SK-N-MC (cell line): ENCODE measurements around the gene ALKBH1.
"Not testable (repeated sequence)": the region's sequence is repeated elsewhere in the genome, so short reads cannot be mapped to it uniquely, and the experiment has no call there.

Source experiments
- DNase-seq: peaks from one replicate; pipeline ENCODE4 v3.0.0-alpha.2; 2011; ENCODE audit warnings: low read depth, low spot score
- H3K27ac ChIP-seq: fragments of 200-600 bp; sonication (generic); 2 replicates; pipeline ENCODE4 v1.5.1; 2016; ENCODE audit warnings: mixed run types
- H3K36me3 ChIP-seq: fragments of 200-600 bp; sonication (generic); 2 replicates; pipeline ENCODE4 v1.6.1; 2017; ENCODE audit warnings: antibody characterized with exemption, low read length, mixed read lengths; ENCODE audit not compliant: insufficient read depth
- H3K4me3 ChIP-seq: fragments of 200-600 bp; sonication (generic); 2 replicates; pipeline ENCODE4 v1.5.1; 2016
- H3K9ac ChIP-seq: fragments of 200-600 bp; sonication (generic); 2 replicates; pipeline ENCODE4 v1.8.0; 2017; ENCODE audit warnings: mixed run types, mixed read lengths; ENCODE audit not compliant: insufficient read length
- H3K9me3 ChIP-seq: fragments of 200-600 bp; sonication (generic); 2 replicates; pipeline ENCODE4 v1.6.1; 2017; ENCODE audit warnings: low read depth, mild to moderate bottlenecking, antibody characterized with exemption, low read length, moderate library complexity, mixed read lengths
- EZH2 ChIP-seq: fragments of 200-600 bp; sonication (generic); IDR thresholded peaks from one replicate; pipeline ENCODE4 v1.6.1; 2017; ENCODE audit warnings: antibody characterized with exemption
- FOXP2 ChIP-seq: optimal IDR thresholded peaks from 2 replicates; pipeline ENCODE3; 2011; ENCODE audit warnings: mild to moderate bottlenecking, moderate library complexity; ENCODE audit not compliant: insufficient read depth; ENCODE audit errors: extremely low read length, control extremely low read depth
- POLR2AphosphoS5 ChIP-seq: IDR thresholded peaks from 2 replicates; pipeline ENCODE4 v1.6.1; 2012; ENCODE audit warnings: mild to moderate bottlenecking, low read depth, low read length, borderline replicate concordance

The ALKBH1 gene

GRCh38 chr14:77691259-77691658, 16.6 kb downstream of the ALKBH1 start:
- DNase-seq: no peak
- H3K9ac ChIP-seq: no peak overlapping the region
- peaks cover 36% of the 10 kb centered on the region for H3K36me3 ChIP-seq
- H3K4me3 ChIP-seq: no peak overlapping the region
- no peak overlapping the region for H3K27ac ChIP-seq
- TF ChIP-seq POLR2AphosphoS5 (no peak), EZH2 (no peak), FOXP2 (no peak)
- H3K9me3 ChIP-seq: no peaks in the 10 kb centered on the region

GRCh38 chr14:77682158-77682553, 25.7 kb downstream of the ALKBH1 start:
- DNase-seq: no peak
- TF ChIP-seq EZH2 (no peak), FOXP2 (no peak), POLR2AphosphoS5 (no peak)
- Histone ChIP-seq H3K36me3 (peaks cover 3% of the 10 kb centered on the region; the same call in 1 of the 2 replicates), H3K9ac (no peak overlapping the region), H3K27ac (no peak overlapping the region), H3K4me3 (no peak overlapping the region), H3K9me3 (no peaks in the 10 kb centered on the region)

- Histone ChIP-seq H3K9ac (no peak overlapping the region), H3K27ac (no peak overlapping the region), H3K36me3 (peaks cover 3% of the 10 kb centered on the region; the same call in 1 of the 2 replicates), H3K9me3 (no peaks in the 10 kb centered on the region), H3K4me3 (no peak overlapping the region)
- DNase-seq: no peak
- TF ChIP-seq POLR2AphosphoS5 (no peak), EZH2 (no peak), FOXP2 (no peak)
Observed at GRCh38 chr14:77681196-77682157, 26.3 kb downstream of the ALKBH1 start.

- TF ChIP-seq EZH2 (no peak), POLR2AphosphoS5 (no peak), FOXP2 (no peak)
- no peak overlapping the region for H3K27ac ChIP-seq
- H3K4me3 ChIP-seq: no peak overlapping the region
- H3K9ac ChIP-seq: no peak overlapping the region
- no peaks in the 10 kb centered on the region for H3K9me3 ChIP-seq
- H3K36me3 ChIP-seq: peaks cover 25% of the 10 kb centered on the region
- no peak for DNase-seq
Observed at GRCh38 chr14:77674931-77675330, 32.9 kb downstream of the ALKBH1 start.

- Histone ChIP-seq H3K27ac (no peak overlapping the region), H3K9ac (no peak overlapping the region), H3K9me3 (no peaks in the 10 kb centered on the region), H3K36me3 (peaks cover 25% of the 10 kb centered on the region), H3K4me3 (no peak overlapping the region)
- TF ChIP-seq FOXP2 (no peak), EZH2 (no peak), POLR2AphosphoS5 (no peak)
- no peak for DNase-seq
Observed at GRCh38 chr14:77673193-77673592, 34.6 kb downstream of the ALKBH1 start.

- H3K9ac ChIP-seq: no peak overlapping the region
- no peak for TF ChIP-seq EZH2
- no peak for TF ChIP-seq FOXP2
- no peak for TF ChIP-seq POLR2AphosphoS5
- H3K9me3 ChIP-seq: no peaks in the 10 kb centered on the region
- no peak overlapping the region for H3K4me3 ChIP-seq
- H3K27ac ChIP-seq: no peak overlapping the region
- H3K36me3 ChIP-seq: no peaks in the 10 kb centered on the region
- DNase-seq: no peak
Observed at GRCh38 chr14:77667331-77667730, 40.5 kb downstream of the ALKBH1 start.

GRCh38 chr14:77663293-77663692, 44.5 kb downstream of the ALKBH1 start:
- no peak overlapping the region for H3K9ac ChIP-seq
- no peaks in the 10 kb centered on the region for H3K36me3 ChIP-seq
- no peak overlapping the region for H3K4me3 ChIP-seq
- DNase-seq: no peak
- no peaks in the 10 kb centered on the region for H3K9me3 ChIP-seq
- no peak overlapping the region for H3K27ac ChIP-seq
- TF ChIP-seq EZH2 (no peak), POLR2AphosphoS5 (no peak), FOXP2 (no peak)

- H3K4me3 ChIP-seq, H3K36me3 ChIP-seq, DNase-seq, H3K27ac ChIP-seq, H3K9me3 ChIP-seq, H3K9ac ChIP-seq: not testable (repeated sequence)
Observed at GRCh38 chr14:77661562-77661961, 46.3 kb downstream of the ALKBH1 start.

GRCh38 chr14:77660754-77661153, 47.1 kb downstream of the ALKBH1 start:
- no peaks in the 10 kb centered on the region for H3K9me3 ChIP-seq
- no peak overlapping the region for H3K9ac ChIP-seq
- H3K4me3 ChIP-seq: no peak overlapping the region
- H3K36me3 ChIP-seq: no peaks in the 10 kb centered on the region
- TF ChIP-seq POLR2AphosphoS5: no peak
- no peak for TF ChIP-seq EZH2
- no peak for TF ChIP-seq FOXP2
- no peak for DNase-seq
- H3K27ac ChIP-seq: no peak overlapping the region
